A549 (cell line): Measurements from ENCODE around the gene ENTREP3. TPM values are rescaled to one million over a fixed set of nuclear protein-coding genes. Genes with fewer than 3 reads are reported as not detected.

ENCODE experiments used
- ATAC-seq, 2 experiments: fragments of 200-7000 bp in 1 of 2; fragments of >200 bp in 1 of 2; cut with Nextera tagmentation in 1 of 2; cut with Tn5 transposase in 1 of 2; 3 replicates each; pipeline versions ENCODE4 v1.8.0 to v1.9.1; 2018 to 2020; ENCODE audit warnings: mild to moderate bottlenecking in 1 of 2, moderate library complexity in 1 of 2
- CTCF ChIA-PET: fragments of 300-600 bp; sonication (Branson Sonifier 250); formaldehyde crosslinking; extraction: SDS; loops from one replicate; lab custom pipeline; 2021; ENCODE audit warnings: antibody characterized with exemption, inconsistent platforms; lab: Yijun Ruan, JAX
- POLR2A ChIA-PET: fragments of 350-600 bp; formaldehyde crosslinking; extraction: SDS; loops from one replicate; lab custom pipeline; 2021; ENCODE audit warnings: antibody characterized with exemption, inconsistent platforms; lab: Yijun Ruan, JAX
- DNase-seq, 2 experiments: peaks; one replicate each; pipeline versions ENCODE4 v3.0.0 to v3.0.0-alpha.2; 2011 to 2016; ENCODE audit warnings: low read depth in 1 of 2, low spot score in 1 of 2
- FAIRE-seq: peaks from 2 replicates; lab custom pipeline; 2011; peaks lifted over from hg19 to GRCh38; lab: Jason Lieb, UNC
- H3K27ac ChIP-seq, 2 experiments: fragments of >200 bp; sonication (Bioruptor Twin); formaldehyde crosslinking; 3 replicates each; pipeline ENCODE4 v1.5.1; 2016 to 2017
- H3K4me1 ChIP-seq: fragments of >200 bp; sonication (Bioruptor Twin); formaldehyde crosslinking; 3 replicates; pipeline ENCODE4 v1.6.1; 2016
- H3K4me2 ChIP-seq: fragments of >200 bp; sonication (Bioruptor Twin); formaldehyde crosslinking; 3 replicates; pipeline ENCODE4 v1.6.1; 2016
- H3K4me3 ChIP-seq: fragments of >200 bp; sonication (Bioruptor Twin); formaldehyde crosslinking; 3 replicates; pipeline ENCODE4 v1.5.1; 2016
- H3K9me3 ChIP-seq: fragments of >200 bp; sonication (Bioruptor Twin); formaldehyde crosslinking; 3 replicates; pipeline ENCODE4 v1.6.1; 2016
- BHLHE40 ChIP-seq: IDR thresholded peaks from 2 replicates; pipeline ENCODE4 v1.6.1; 2012; ENCODE audit warnings: low read depth, low read length, inconsistent platforms
- FOSL2 ChIP-seq, 2 experiments: fragments of 450-650 bp in 1 of 2; fragments of >200 bp in 1 of 2; sonication (Bioruptor Twin) in 1 of 2; formaldehyde crosslinking; IDR thresholded peaks; 2 replicates each; pipeline versions ENCODE4 v1.5.0 to v1.6.1; 2016 to 2020; ENCODE audit warnings: mild to moderate bottlenecking in 1 of 2, moderate library complexity in 1 of 2
- GATA3 ChIP-seq: IDR thresholded peaks from 2 replicates; pipeline ENCODE4 v1.6.1; 2012; ENCODE audit warnings: borderline replicate concordance
- HDAC2 ChIP-seq: fragments of 200-600 bp; sonication (generic); IDR thresholded peaks from 2 replicates; pipeline ENCODE4 v1.6.1; 2016
- HOXA7 ChIP-seq: fragments of 250-450 bp; sonication (Bioruptor Pico); IDR thresholded peaks from 2 replicates; pipeline ENCODE4 v1.5.0; 2020; ENCODE audit warnings: mild to moderate bottlenecking, moderate library complexity
- HOXB13 ChIP-seq: fragments of 250-450 bp; sonication (Bioruptor Pico); IDR thresholded peaks from 2 replicates; pipeline ENCODE4 v1.5.0; 2020; ENCODE audit warnings: low read depth, mild to moderate bottlenecking, moderate library complexity
- HOXB5 ChIP-seq: fragments of 250-450 bp; sonication (Bioruptor Pico); IDR thresholded peaks from 2 replicates; pipeline ENCODE4 v1.5.0; 2020; ENCODE audit warnings: mild to moderate bottlenecking, moderate library complexity
- JUN ChIP-seq, 2 experiments: fragments of >200 bp; sonication (Bioruptor Twin); formaldehyde crosslinking; IDR thresholded peaks; 2 replicates in 1 of 2; 3 replicates in 1 of 2; pipeline ENCODE4 v1.6.1; 2016 to 2017
- KDM1A ChIP-seq: fragments of 200-600 bp; sonication (generic); IDR thresholded peaks from 2 replicates; pipeline ENCODE4 v1.6.1; 2016; ENCODE audit warnings: low read depth, mild to moderate bottlenecking
- MAZ ChIP-seq: fragments of 150-350 bp; IDR thresholded peaks from 2 replicates; pipeline ENCODE4 v1.6.1; 2014; ENCODE audit warnings: antibody characterized with exemption, low read depth, low read length, borderline replicate concordance
- POLR2A ChIP-seq: IDR thresholded peaks from 2 replicates; pipeline ENCODE4 v1.6.1; 2012; ENCODE audit warnings: mild to moderate bottlenecking, low read length
- RNF2 ChIP-seq: fragments of 200-600 bp; sonication (generic); IDR thresholded peaks from 2 replicates; pipeline ENCODE4 v1.6.1; 2016; ENCODE audit warnings: low read depth, mild to moderate bottlenecking, antibody characterized with exemption, moderate library complexity, borderline replicate concordance
- TFCP2L1 ChIP-seq: fragments of 250-450 bp; sonication (Bioruptor Pico); IDR thresholded peaks from 2 replicates; pipeline ENCODE4 v1.5.0; 2021; ENCODE audit warnings: mild to moderate bottlenecking
- TP53 ChIP-seq: fragments of 250-450 bp; sonication (Bioruptor Pico); IDR thresholded peaks from 2 replicates; pipeline ENCODE4 v1.5.0; 2021; ENCODE audit warnings: mild to moderate bottlenecking, moderate library complexity
- ZC3H11A ChIP-seq: fragments of 450-650 bp; IDR thresholded peaks from 2 replicates; pipeline ENCODE4 v1.6.1; 2014; ENCODE audit warnings: antibody characterized with exemption, mild to moderate bottlenecking
- WGBS: methylation state at CpG from one replicate; pipeline ENCODE4 v1.1.6; 2017; ENCODE audit errors: missing lambda C conversion rate; 5-methylcytosine and 5-hydroxymethylcytosine counted together
- polyA minus RNA-seq: library from RNA; depleted of rRNA, polyadenylated mRNA; stranded (reverse); fragments of >200 nt; gene quantifications from 2 replicates; pipeline ENCODE4 v1.2.3, GENCODE V29; 2011; rRNA and poly(A)+ RNA removed
- polyA plus RNA-seq, 4 experiments: library from polyadenylated mRNA; depleted of rRNA in 3 of 4; stranded (reverse); fragments of >200 nt; fragmentation: RNase III in 1 of 4; extraction: RNeasy Plus Mini Kit Qiagen cat#74134 plus additional on column Dnase treatment in 1 of 4; gene quantifications; 2 replicates in 3 of 4; 3 replicates in 1 of 4; pipeline ENCODE4 v1.2.3, GENCODE V29; 2011 to 2017
- TF ChIP-seq, protein P1 (sequence below): IDR thresholded peaks from 2 replicates; pipeline ENCODE4 v1.6.1; 2012
- TF ChIP-seq, protein P2 (sequence below): fragments of >200 bp; sonication (Bioruptor Twin); formaldehyde crosslinking; IDR thresholded peaks from 2 replicates; pipeline ENCODE4 v1.6.1; 2016
- TF ChIP-seq, protein P3 (sequence below): IDR thresholded peaks from 2 replicates; pipeline ENCODE4 v1.6.1; 2012
- TF ChIP-seq, protein P4 (sequence below): fragments of >200 bp; sonication (Bioruptor Twin); formaldehyde crosslinking; IDR thresholded peaks from 3 replicates; pipeline ENCODE4 v1.5.1; 2016
- TF ChIP-seq, protein P5 (sequence below): IDR thresholded peaks from 2 replicates; pipeline ENCODE4 v1.6.1; 2012; ENCODE audit warnings: low read depth, borderline replicate concordance
- TF ChIP-seq, protein P6 (sequence below): fragments of >200 bp; sonication (Bioruptor Twin); formaldehyde crosslinking; IDR thresholded peaks from 3 replicates; pipeline ENCODE4 v1.6.1; 2016
- TF ChIP-seq, protein P7 (sequence below): fragments of 250-450 bp; sonication (Bioruptor Pico); IDR thresholded peaks from 2 replicates; pipeline ENCODE4 v1.5.0; 2020; ENCODE audit warnings: low read depth, mild to moderate bottlenecking, moderate library complexity

ENTREP3 gene, protein sequence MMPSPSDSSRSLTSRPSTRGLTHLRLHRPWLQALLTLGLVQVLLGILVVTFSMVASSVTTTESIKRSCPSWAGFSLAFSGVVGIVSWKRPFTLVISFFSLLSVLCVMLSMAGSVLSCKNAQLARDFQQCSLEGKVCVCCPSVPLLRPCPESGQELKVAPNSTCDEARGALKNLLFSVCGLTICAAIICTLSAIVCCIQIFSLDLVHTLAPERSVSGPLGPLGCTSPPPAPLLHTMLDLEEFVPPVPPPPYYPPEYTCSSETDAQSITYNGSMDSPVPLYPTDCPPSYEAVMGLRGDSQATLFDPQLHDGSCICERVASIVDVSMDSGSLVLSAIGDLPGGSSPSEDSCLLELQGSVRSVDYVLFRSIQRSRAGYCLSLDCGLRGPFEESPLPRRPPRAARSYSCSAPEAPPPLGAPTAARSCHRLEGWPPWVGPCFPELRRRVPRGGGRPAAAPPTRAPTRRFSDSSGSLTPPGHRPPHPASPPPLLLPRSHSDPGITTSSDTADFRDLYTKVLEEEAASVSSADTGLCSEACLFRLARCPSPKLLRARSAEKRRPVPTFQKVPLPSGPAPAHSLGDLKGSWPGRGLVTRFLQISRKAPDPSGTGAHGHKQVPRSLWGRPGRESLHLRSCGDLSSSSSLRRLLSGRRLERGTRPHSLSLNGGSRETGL
- 8.4 and 10.7 TPM in 2 replicates for polyA plus RNA-seq (2011; rRNA removed)
- 20.4 and 27.3 TPM in 2 replicates for polyA plus RNA-seq (2012; cell fraction: cytosol; rRNA removed)
- polyA plus RNA-seq (2012; cell fraction: nucleus; rRNA removed): 26.3 and 37.8 TPM in 2 replicates
- polyA plus RNA-seq (2017; fragmentation: RNase III; extraction: RNeasy Plus Mini Kit Qiagen cat#74134 plus additional on column Dnase treatment): 22.4 to 29.5 TPM (median 27.3 TPM) in 3 replicates
- 8.3 and 8.4 TPM in 2 replicates for polyA minus RNA-seq

DNA sequence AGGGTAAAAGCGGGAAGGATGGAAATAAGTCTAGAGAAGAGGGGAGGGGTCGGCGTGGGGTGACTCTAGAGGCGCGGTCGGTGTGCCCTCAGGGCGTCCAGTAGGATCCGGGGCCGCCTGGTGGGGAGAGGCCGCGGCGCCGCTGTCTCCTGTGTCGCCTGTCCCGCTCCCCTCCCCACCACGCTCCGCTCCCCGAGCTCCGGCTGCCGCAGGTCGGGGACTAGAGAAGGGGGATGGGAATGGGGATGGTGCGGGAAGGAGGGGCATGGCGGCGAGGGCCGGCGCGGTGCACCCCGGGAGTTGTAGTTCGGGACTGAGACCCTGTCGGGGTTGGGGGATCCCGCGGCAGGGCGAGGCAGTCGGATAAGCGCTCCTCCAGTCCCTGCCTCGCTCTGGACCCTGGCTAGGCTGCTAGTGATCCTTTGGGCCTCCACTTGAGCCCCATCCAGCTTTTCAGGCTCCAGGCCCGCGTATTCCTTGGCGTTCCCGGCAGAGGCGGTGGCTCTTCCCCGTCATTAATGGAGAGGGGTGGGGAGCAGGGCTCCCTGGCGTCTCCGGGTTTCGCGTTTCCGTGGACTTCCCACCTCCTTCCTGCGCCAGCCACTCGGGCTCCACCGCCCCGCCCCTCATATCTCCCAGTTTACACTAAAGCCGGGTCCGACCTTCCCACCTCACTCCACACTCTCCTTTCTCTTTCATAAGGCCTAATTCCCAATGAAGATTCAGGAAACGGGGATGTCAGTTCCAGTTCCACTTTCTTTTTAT lies at the start of gene ENTREP3:
TSS of gene ENTREP3 (minus strand) at position 241 of the 765 bp plus-strand sequence. CDS start 606 bp downstream, outside the sequence.
- Histone ChIP-seq H3K9me3 (no peaks in the 10 kb centered on the region), H3K4me2 (peak within 1 kb of the TSS; percentile 88), H3K27ac (peak within 1 kb of the TSS; percentile 92 to 97), H3K4me3 (peak within 1 kb of the TSS; percentile 76), H3K4me1 (peaks cover 18% of the 10 kb centered on the region)
- FAIRE-seq (no peak), ATAC-seq (peak; percentile 76 to 85), DNase-seq (peak; percentile 77 to 91)
- TF ChIP-seq HDAC2 (no peak), HOXB5 (CRISPR knock-in tag) (no peak), KDM1A (no peak), POLR2A (peak; percentile 63), RNF2 (no peak), FOSL2 (IDR thresholded peaks at IDR 0.05) (no peak), FOSL2 (CRISPR knock-in tag; IDR thresholded peaks at IDR 0.05) (no peak), TP53 (CRISPR knock-in tag) (no peak), GATA3 (no peak), JUN (IDR thresholded peaks at IDR 0.05) (peak; percentile 57 to 66; a peak in 2 of 5 replicates)
- TF ChIP-seq, protein P1, sequence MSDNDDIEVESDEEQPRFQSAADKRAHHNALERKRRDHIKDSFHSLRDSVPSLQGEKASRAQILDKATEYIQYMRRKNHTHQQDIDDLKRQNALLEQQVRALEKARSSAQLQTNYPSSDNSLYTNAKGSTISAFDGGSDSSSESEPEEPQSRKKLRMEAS: peak; percentile 59
- TF ChIP-seq, protein P2, sequence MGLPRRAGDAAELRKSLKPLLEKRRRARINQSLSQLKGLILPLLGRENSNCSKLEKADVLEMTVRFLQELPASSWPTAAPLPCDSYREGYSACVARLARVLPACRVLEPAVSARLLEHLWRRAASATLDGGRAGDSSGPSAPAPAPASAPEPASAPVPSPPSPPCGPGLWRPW: no peak
- 11% methylated on average over 43 of the region's 54 CpGs for WGBS
- POLR2A ChIA-PET: interaction anchor here (0.5 to 1.0 kb wide), 3 partner anchors 10 to 68 kb away, joined by 3 read pairs; no protein-coding TSS in a partner anchor
- CTCF ChIA-PET: interaction anchor here (0.8 to 2.2 kb wide), 8 partner anchors 9 to 68 kb away, joined by 3 to 7 read pairs (median 4); partner anchors contain the start of genes FDPS and HCN3

DNA sequence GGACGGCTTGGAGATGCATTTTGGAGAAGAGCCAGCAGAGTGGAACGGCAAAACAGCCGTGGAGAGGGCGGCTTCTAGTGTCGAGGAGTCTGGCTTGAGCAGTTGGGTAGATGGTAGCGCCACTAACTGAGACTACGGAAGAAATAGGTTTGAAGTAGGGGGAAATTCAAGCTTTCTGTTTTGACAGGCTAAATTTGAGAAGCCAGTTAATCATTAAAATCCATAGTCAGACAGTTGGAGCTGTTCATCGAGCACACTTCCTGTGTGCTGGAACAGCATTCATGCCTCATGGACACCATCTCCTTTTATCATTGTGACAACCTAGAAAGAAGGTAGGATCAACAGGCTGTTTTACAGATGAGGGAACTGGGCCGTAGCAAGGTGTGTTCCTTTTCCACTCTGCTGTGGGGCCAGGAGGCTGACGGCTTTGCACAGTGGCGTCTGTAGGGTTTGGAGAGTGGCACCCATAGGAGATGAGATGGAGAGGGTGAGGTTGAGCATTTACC lies 49.3 kb upstream of the ENTREP3 start:
- 82% methylated on average over 11 of the region's 11 CpGs for WGBS
- CTCF ChIA-PET: interaction anchor here (0.9 to 7.1 kb wide), 5 partner anchors 12 to 54 kb away, joined by 3 to 54 read pairs (median 18); no protein-coding TSS in a partner anchor
- POLR2A ChIA-PET: no interaction called here

More for the DNA sequence above, 49.3 kb upstream of the ENTREP3 start:
- no peaks in the 10 kb centered on the region for H3K9me3 ChIP-seq
- H3K27ac ChIP-seq: no peak overlapping the region
- TF ChIP-seq TFCP2L1 (CRISPR knock-in tag) (no peak), HOXA7 (CRISPR knock-in tag) (no peak), HOXB13 (CRISPR knock-in tag) (no peak), BHLHE40 (no peak), MAZ (no peak), POLR2A (no peak), ZC3H11A (no peak), HDAC2 (no peak)
- TF ChIP-seq, protein P3, sequence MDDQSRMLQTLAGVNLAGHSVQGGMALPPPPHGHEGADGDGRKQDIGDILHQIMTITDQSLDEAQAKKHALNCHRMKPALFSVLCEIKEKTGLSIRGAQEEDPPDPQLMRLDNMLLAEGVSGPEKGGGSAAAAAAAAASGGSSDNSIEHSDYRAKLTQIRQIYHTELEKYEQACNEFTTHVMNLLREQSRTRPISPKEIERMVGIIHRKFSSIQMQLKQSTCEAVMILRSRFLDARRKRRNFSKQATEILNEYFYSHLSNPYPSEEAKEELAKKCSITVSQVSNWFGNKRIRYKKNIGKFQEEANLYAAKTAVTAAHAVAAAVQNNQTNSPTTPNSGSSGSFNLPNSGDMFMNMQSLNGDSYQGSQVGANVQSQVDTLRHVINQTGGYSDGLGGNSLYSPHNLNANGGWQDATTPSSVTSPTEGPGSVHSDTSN: no peak
- TF ChIP-seq, protein P4, sequence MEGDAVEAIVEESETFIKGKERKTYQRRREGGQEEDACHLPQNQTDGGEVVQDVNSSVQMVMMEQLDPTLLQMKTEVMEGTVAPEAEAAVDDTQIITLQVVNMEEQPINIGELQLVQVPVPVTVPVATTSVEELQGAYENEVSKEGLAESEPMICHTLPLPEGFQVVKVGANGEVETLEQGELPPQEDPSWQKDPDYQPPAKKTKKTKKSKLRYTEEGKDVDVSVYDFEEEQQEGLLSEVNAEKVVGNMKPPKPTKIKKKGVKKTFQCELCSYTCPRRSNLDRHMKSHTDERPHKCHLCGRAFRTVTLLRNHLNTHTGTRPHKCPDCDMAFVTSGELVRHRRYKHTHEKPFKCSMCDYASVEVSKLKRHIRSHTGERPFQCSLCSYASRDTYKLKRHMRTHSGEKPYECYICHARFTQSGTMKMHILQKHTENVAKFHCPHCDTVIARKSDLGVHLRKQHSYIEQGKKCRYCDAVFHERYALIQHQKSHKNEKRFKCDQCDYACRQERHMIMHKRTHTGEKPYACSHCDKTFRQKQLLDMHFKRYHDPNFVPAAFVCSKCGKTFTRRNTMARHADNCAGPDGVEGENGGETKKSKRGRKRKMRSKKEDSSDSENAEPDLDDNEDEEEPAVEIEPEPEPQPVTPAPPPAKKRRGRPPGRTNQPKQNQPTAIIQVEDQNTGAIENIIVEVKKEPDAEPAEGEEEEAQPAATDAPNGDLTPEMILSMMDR: no peak
- TF ChIP-seq, protein P5, sequence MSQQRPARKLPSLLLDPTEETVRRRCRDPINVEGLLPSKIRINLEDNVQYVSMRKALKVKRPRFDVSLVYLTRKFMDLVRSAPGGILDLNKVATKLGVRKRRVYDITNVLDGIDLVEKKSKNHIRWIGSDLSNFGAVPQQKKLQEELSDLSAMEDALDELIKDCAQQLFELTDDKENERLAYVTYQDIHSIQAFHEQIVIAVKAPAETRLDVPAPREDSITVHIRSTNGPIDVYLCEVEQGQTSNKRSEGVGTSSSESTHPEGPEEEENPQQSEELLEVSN: no peak
- TF ChIP-seq, protein P6, sequence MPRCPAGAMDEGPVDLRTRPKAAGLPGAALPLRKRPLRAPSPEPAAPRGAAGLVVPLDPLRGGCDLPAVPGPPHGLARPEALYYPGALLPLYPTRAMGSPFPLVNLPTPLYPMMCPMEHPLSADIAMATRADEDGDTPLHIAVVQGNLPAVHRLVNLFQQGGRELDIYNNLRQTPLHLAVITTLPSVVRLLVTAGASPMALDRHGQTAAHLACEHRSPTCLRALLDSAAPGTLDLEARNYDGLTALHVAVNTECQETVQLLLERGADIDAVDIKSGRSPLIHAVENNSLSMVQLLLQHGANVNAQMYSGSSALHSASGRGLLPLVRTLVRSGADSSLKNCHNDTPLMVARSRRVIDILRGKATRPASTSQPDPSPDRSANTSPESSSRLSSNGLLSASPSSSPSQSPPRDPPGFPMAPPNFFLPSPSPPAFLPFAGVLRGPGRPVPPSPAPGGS: no peak
- TF ChIP-seq, protein P7, sequence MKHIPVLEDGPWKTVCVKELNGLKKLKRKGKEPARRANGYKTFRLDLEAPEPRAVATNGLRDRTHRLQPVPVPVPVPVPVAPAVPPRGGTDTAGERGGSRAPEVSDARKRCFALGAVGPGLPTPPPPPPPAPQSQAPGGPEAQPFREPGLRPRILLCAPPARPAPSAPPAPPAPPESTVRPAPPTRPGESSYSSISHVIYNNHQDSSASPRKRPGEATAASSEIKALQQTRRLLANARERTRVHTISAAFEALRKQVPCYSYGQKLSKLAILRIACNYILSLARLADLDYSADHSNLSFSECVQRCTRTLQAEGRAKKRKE (CRISPR knock-in tag): no peak
- no peak for FAIRE-seq
- H3K4me3 ChIP-seq: no peak overlapping the region
- H3K4me2 ChIP-seq: no peak overlapping the region
- no peak for DNase-seq
- ATAC-seq: no peak
- H3K4me1 ChIP-seq: peaks cover 21% of the 10 kb centered on the region; the same call in 2 of the 3 replicates
